Activated CD8-positive, alpha-beta memory T cell treated with anti-CD3 and anti-CD28 coated beads, Interleukin-2, amount 50 U/mL, for 1 hour (primary cell): ENCODE measurements around the gene ANXA3.
"Not testable (repeated sequence)": the region's sequence is repeated elsewhere in the genome, so short reads cannot be mapped to it uniquely, and the experiment has no call there.

Experiments used
- DNase-seq: peaks from one replicate; pipeline ENCODE4 v3.0.0-alpha.2; 2020; ENCODE audit errors: extremely low read depth

ANXA3 gene

GRCh38 chr4:78551420-78552351 lies at the start of gene ANXA3:
ANXA3 (plus strand) TSS chr4:78551770; CDS start chr4:78554474, 2,704 bp downstream.
- DNase-seq = no peak

GRCh38 chr4:78506260-78506659 lies 45.3 kb upstream of the ANXA3 start:
- not testable (repeated sequence) for DNase-seq

GRCh38 chr4:78509043-78509442 lies 42.5 kb upstream of the ANXA3 start:
- DNase-seq = no peak

- DNase-seq = no peak
Measured at GRCh38 chr4:78510108-78510507, 41.5 kb upstream of the ANXA3 start.

GRCh38 chr4:78510681-78511080 lies 40.9 kb upstream of the ANXA3 start:
- no peak for DNase-seq

- DNase-seq = no peak
Measured at GRCh38 chr4:78512357-78512920, 39.1 kb upstream of the ANXA3 start.

- DNase-seq = no peak
Measured at GRCh38 chr4:78513411-78513975, 38.1 kb upstream of the ANXA3 start.

GRCh38 chr4:78517050-78517652 lies 34.4 kb upstream of the ANXA3 start:
- DNase-seq = no peak

- DNase-seq = no peak
Measured at GRCh38 chr4:78518561-78518960, 33.0 kb upstream of the ANXA3 start.

- DNase-seq = no peak
Measured at GRCh38 chr4:78519962-78520361, 31.6 kb upstream of the ANXA3 start.

GRCh38 chr4:78520808-78521226 lies 30.8 kb upstream of the ANXA3 start:
- DNase-seq = no peak

GRCh38 chr4:78524009-78524408 lies 27.6 kb upstream of the ANXA3 start:
- DNase-seq = no peak

- DNase-seq = no peak
Measured at GRCh38 chr4:78525559-78525958, 26.0 kb upstream of the ANXA3 start.

GRCh38 chr4:78527103-78527502 lies 24.5 kb upstream of the ANXA3 start:
- DNase-seq = no peak

- DNase-seq = no peak
Measured at GRCh38 chr4:78527555-78527954, 24.0 kb upstream of the ANXA3 start.

- no peak for DNase-seq
Measured at GRCh38 chr4:78528327-78528726, 23.2 kb upstream of the ANXA3 start.

GRCh38 chr4:78529569-78530209 lies 21.9 kb upstream of the ANXA3 start:
- DNase-seq = no peak

GRCh38 chr4:78532046-78532445 lies 19.5 kb upstream of the ANXA3 start:
- DNase-seq = no peak

GRCh38 chr4:78533854-78534253 lies 17.7 kb upstream of the ANXA3 start:
- DNase-seq = no peak

- no peak for DNase-seq
Measured at GRCh38 chr4:78534286-78534955, 17.1 kb upstream of the ANXA3 start.

GRCh38 chr4:78542373-78542772 lies 9.2 kb upstream of the ANXA3 start:
- no peak for DNase-seq
